ENCODE data around the gene ULK2. TPM values are rescaled to one million over a fixed set of nuclear protein-coding genes. Genes with fewer than 3 reads are reported as not detected.

The ULK2 gene
- total and polyA plus RNA-seq, 2 experiments from 2014 or later = 6.8 to 19.2 TPM

DNA sequence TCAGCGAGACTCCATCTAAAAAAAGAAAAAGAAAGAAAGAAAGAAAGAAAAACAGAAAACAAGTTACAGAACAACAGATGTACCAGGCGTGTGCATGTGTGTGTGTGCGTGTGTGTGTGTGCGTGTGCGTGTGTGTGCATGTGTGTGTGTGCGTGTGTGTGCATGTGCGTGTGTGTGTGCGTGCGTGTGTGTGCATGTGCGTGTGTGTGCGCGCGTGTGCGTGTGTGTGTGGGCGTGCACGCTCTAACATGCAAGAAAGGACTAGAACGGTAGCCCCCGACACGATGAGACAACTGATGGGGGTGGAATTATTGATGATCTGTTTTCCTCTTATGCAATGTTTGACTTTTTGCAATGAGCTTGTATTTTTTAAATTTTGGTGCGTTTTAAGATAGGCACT is 121.2 kb downstream of the ULK2 start:
- 84% methylated on average over 19 to 20 of the region's 20 CpGs for WGBS, 2 experiments (ENCODE audit: low coverage in 1 of 2, low lambda C conversion rate in 2 of 2, missing lambda C conversion rate in 2 of 2)
- H3K4me1 ChIP-seq (ENCODE audit: insufficient read depth) = peaks cover 7% of the 10 kb centered on the region
- in situ Hi-C loops (cut with MboI) = loop anchor here (10.0 kb wide), 1 partner anchor 62 kb away; no protein-coding TSS in a partner anchor
- no peak for DNase-seq
- no peaks in the 10 kb centered on the region for H3K9me2 ChIP-seq (ENCODE audit: insufficient read depth)
- H3F3A ChIP-seq (ENCODE audit: insufficient read depth) = no peaks in the 10 kb centered on the region
- no peak overlapping the region for H2AFZ ChIP-seq
- H3K9ac ChIP-seq = no peak overlapping the region
- H3K27me3 ChIP-seq (replicated peaks; ENCODE audit: insufficient read depth) = no peaks in the 10 kb centered on the region
- H3K4me2 ChIP-seq (ENCODE audit: unreplicated experiment) = no peak overlapping the region
- TF ChIP-seq EZH2 (IDR thresholded peaks at IDR 0.05; ENCODE audit: insufficient read depth, poor library complexity, severe bottlenecking) (no peak), EZH2phosphoT487 (IDR thresholded peaks at IDR 0.05; ENCODE audit: insufficient read depth, low read depth) (no peak)
- no peaks in the 10 kb centered on the region for H3K9me3 ChIP-seq (ENCODE audit: low read depth)
- no peak overlapping the region for H3K27ac ChIP-seq
- H3K79me2 ChIP-seq (ENCODE audit: insufficient read depth) = no peaks in the 10 kb centered on the region
- no peaks in the 10 kb centered on the region for H4K20me1 ChIP-seq (ENCODE audit: insufficient read depth)
- no peaks in the 10 kb centered on the region for H3K36me3 ChIP-seq (ENCODE audit: low read depth)
- no peak overlapping the region for H3K4me3 ChIP-seq

DNA sequence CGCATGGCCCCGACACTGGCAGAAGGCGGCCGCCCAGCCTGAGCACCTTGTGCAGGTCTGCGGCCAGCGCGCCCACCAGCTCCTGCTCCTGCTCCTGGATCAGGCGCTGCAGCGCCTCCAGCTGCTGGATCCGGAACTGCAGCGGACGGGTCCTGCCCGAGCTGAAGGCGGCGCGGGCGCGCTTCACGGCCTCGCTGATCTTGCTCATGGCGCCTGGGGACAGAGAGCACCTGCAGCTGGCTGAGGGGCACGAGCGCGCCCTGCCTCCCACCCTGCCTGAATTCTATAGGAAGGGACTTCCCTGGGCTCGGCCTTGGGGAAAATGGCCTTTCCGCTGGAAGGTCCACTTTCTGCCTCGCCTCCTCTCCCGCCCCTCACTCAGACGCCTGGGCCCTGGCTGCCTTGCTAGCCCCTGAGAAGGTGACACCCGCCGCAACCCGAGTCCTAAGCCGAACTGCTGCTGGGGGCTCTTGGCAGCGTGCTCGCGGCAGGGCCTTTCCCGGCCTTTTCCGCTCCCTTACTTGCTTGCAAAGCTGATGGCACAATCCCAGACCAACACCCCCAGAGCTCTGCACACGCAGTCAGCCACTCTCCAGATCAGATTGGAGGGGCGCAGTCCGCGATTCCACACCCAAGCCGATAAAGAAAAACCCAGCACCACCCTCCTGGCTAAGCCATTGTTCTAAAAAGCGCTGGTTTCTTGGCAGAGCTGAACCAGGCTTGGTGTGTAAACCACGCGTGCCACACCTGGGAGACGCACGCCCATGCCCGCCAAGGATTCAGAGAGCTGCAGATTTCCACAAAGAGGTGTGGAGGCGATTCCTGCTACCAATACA is 122.6 kb downstream of the ULK2 start:
- no peaks in the 10 kb centered on the region for H3K36me3 ChIP-seq (ENCODE audit: low read depth)
- H3F3A ChIP-seq (ENCODE audit: insufficient read depth) = no peaks in the 10 kb centered on the region
- H4K20me1 ChIP-seq (ENCODE audit: insufficient read depth) = no peaks in the 10 kb centered on the region
- H3K9ac ChIP-seq = no peak overlapping the region
- H3K27ac ChIP-seq = no peak overlapping the region
- in situ Hi-C loops (cut with MboI) = loop anchor here (10.0 kb wide), 1 partner anchor 60 kb away; no protein-coding TSS in a partner anchor
- no peak overlapping the region for H3K4me2 ChIP-seq (ENCODE audit: unreplicated experiment)
- peaks cover 7% of the 10 kb centered on the region for H3K4me1 ChIP-seq (ENCODE audit: insufficient read depth)
- peak; percentile 74 for DNase-seq
- no peaks in the 10 kb centered on the region for H3K27me3 ChIP-seq (replicated peaks; ENCODE audit: insufficient read depth)
- peak overlapping the region; percentile 26; the same call in 1 of the 2 replicates for H3K4me3 ChIP-seq
- TF ChIP-seq EZH2 (IDR thresholded peaks at IDR 0.05; ENCODE audit: insufficient read depth, poor library complexity, severe bottlenecking) = no peak
- no peak for TF ChIP-seq EZH2phosphoT487 (IDR thresholded peaks at IDR 0.05; ENCODE audit: insufficient read depth, low read depth)
- 44 to 47% methylated on average over 45 to 50 of the region's 50 CpGs for WGBS, 2 experiments (ENCODE audit: low coverage in 1 of 2, low lambda C conversion rate in 2 of 2, missing lambda C conversion rate in 2 of 2)
- no peak overlapping the region for H2AFZ ChIP-seq
- no peaks in the 10 kb centered on the region for H3K9me2 ChIP-seq (ENCODE audit: insufficient read depth)
- no peaks in the 10 kb centered on the region for H3K79me2 ChIP-seq (ENCODE audit: insufficient read depth)
- H3K9me3 ChIP-seq (ENCODE audit: low read depth) = no peaks in the 10 kb centered on the region

DNA sequence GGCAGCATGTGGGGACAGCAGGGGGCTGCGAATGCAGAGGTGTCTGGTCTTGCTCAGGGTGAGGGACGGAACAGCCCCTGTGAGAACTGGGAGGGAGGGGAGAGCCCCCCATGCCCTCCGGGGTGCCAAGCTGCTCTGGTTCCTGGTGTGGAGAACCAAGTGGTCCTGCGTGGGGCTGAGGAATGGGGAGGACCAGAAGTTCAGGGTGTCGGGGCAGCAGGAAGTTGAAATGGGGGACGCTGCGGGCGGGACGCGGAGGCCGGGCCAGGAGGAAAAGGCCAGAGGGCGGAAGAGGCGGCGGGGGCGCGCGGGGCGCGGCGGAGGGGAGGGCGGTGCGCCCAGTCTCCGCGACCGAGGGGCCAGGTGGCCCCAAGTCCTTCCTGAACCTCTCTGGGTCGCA is 123.2 kb downstream of the ULK2 start:
- Histone ChIP-seq H3F3A (ENCODE audit: insufficient read depth) (no peaks in the 10 kb centered on the region), H3K27me3 (replicated peaks; ENCODE audit: insufficient read depth) (no peaks in the 10 kb centered on the region), H3K4me1 (ENCODE audit: insufficient read depth) (peaks cover 7% of the 10 kb centered on the region), H3K36me3 (ENCODE audit: low read depth) (no peaks in the 10 kb centered on the region), H3K9me2 (ENCODE audit: insufficient read depth) (no peaks in the 10 kb centered on the region), H3K27ac (no peak overlapping the region), H3K9me3 (ENCODE audit: low read depth) (no peaks in the 10 kb centered on the region), H4K20me1 (ENCODE audit: insufficient read depth) (no peaks in the 10 kb centered on the region), H2AFZ (peak overlapping the region; percentile 57; the same call in 1 of the 2 replicates), H3K4me2 (ENCODE audit: unreplicated experiment) (no peak overlapping the region), H3K79me2 (ENCODE audit: insufficient read depth) (no peaks in the 10 kb centered on the region), H3K9ac (no peak overlapping the region), H3K4me3 (peak overlapping the region; percentile 26; the same call in 1 of the 2 replicates)
- in situ Hi-C loops (cut with MboI) = loop anchor here (10.0 kb wide), 1 partner anchor 60 kb away; no protein-coding TSS in a partner anchor
- 11 to 20% methylated on average over 10 to 26 of the region's 26 CpGs for WGBS, 2 experiments (ENCODE audit: low coverage in 1 of 2, low lambda C conversion rate in 2 of 2, missing lambda C conversion rate in 2 of 2)
- TF ChIP-seq EZH2phosphoT487 (IDR thresholded peaks at IDR 0.05; ENCODE audit: insufficient read depth, low read depth) (no peak), EZH2 (IDR thresholded peaks at IDR 0.05; ENCODE audit: insufficient read depth, poor library complexity, severe bottlenecking) (no peak)
- no peak for DNase-seq

DNA sequence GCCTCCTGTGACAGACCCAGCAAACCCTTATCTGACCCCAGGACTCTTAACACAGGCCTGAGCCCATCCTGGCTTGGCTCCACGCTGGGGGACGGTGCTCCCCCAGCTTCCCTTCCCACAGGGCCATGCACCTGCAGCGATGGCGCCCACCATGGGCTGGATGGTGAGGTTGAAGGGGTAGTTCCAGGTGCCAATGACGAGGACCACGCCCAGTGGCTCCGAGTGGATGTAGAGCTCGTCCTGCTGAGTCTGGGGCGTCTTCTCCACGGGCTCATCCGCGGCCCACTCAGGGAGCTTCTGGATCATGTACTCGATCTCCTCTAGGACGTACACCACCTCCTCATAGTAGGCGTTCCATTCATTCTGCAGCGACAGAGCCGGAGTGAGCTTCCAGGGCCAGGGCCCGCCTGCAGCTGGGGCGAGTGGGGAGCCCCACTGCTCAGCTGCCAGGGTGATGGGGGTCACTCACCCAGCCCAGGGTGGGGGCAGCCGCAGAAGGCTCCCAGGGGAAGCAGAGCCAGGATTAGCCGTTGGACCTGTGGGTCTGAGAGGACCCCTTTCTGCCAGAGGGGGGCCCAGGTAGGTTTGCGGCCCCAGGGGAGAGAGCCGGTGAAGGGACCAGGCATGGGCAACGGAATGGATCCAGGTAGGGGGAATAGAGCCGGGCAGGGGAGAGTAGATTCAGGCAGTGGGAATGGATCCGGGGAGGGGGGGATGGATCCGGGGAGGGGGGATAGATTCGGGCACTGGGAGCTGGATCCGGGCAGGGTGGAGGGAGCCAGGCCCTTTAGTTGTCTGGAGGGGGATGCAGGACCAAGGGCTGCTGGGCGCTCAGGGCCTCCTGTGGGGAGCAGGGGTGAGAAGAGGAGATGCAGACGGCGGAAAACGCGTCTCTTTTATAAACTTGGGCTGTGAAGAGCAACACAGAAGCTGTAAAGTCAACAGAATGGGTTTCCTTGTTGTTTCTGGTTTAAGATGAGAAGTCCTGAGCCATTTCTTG is 124.3 kb downstream of the ULK2 start:
- no peak overlapping the region for H3K4me2 ChIP-seq (ENCODE audit: unreplicated experiment)
- no peaks in the 10 kb centered on the region for H3K9me2 ChIP-seq (ENCODE audit: insufficient read depth)
- H3K27me3 ChIP-seq (replicated peaks; ENCODE audit: insufficient read depth) = no peaks in the 10 kb centered on the region
- H3K4me3 ChIP-seq = no peak overlapping the region
- H3K9ac ChIP-seq = no peak overlapping the region
- WGBS, 2 experiments (ENCODE audit: low coverage in 1 of 2, low lambda C conversion rate in 2 of 2, missing lambda C conversion rate in 2 of 2) = 89 to 91% methylated on average over 21 to 31 of the region's 34 CpGs
- H3K9me3 ChIP-seq (ENCODE audit: low read depth) = no peaks in the 10 kb centered on the region
- in situ Hi-C loops (cut with MboI) = loop anchor here (10.0 kb wide), 1 partner anchor 59 kb away; no protein-coding TSS in a partner anchor
- H2AFZ ChIP-seq = no peak overlapping the region
- H3K36me3 ChIP-seq (ENCODE audit: low read depth) = no peaks in the 10 kb centered on the region
- no peak overlapping the region for H3K27ac ChIP-seq
- no peaks in the 10 kb centered on the region for H3F3A ChIP-seq (ENCODE audit: insufficient read depth)
- no peaks in the 10 kb centered on the region for H3K79me2 ChIP-seq (ENCODE audit: insufficient read depth)
- no peak for DNase-seq
- TF ChIP-seq EZH2 (IDR thresholded peaks at IDR 0.05; ENCODE audit: insufficient read depth, poor library complexity, severe bottlenecking) (no peak), EZH2phosphoT487 (IDR thresholded peaks at IDR 0.05; ENCODE audit: insufficient read depth, low read depth) (no peak)
- no peaks in the 10 kb centered on the region for H4K20me1 ChIP-seq (ENCODE audit: insufficient read depth)
- peaks cover 4% of the 10 kb centered on the region for H3K4me1 ChIP-seq (ENCODE audit: insufficient read depth)
